Keratinocyte (primary cell): ENCODE results near the gene OR6C68. TPM values are rescaled to one million over a fixed set of nuclear protein-coding genes. Genes with fewer than 3 reads are reported as not detected.

Experiments used
- DNase-seq: peaks from one replicate; pipeline ENCODE4 v3.0.0-alpha.2; 2011; ENCODE audit warnings: low read depth, missing footprints, low spot score
- FAIRE-seq: peaks from 2 replicates; lab custom pipeline; 2011; peaks lifted over from hg19 to GRCh38; lab: Jason Lieb, UNC
- H2AFZ ChIP-seq: 2 replicates; pipeline ENCODE4 v1.6.0; 2012; ENCODE audit warnings: low read length, control low read depth, inconsistent platforms; ENCODE audit not compliant: control insufficient read depth
- H3K27ac ChIP-seq: 2 replicates; pipeline ENCODE4 v1.5.1; 2011; ENCODE audit warnings: low read length; ENCODE audit not compliant: control insufficient read depth, insufficient read depth
- H3K27me3 ChIP-seq: 3 replicates; pipeline ENCODE4 v1.6.0; 2011; ENCODE audit warnings: low read length; ENCODE audit not compliant: control insufficient read depth, insufficient read depth; ENCODE audit errors: extremely low read depth
- H3K36me3 ChIP-seq, 2 experiments: 2 replicates in 1 of 2; 3 replicates in 1 of 2; pipeline ENCODE4 v1.5.1; 2011; ENCODE audit warnings: low read length in 2 of 2, mild to moderate bottlenecking in 1 of 2; ENCODE audit not compliant: control insufficient read depth in 2 of 2, insufficient read depth in 2 of 2; ENCODE audit errors: extremely low read depth in 1 of 2
- H3K4me1 ChIP-seq: 3 replicates; pipeline ENCODE4 v1.5.1; 2011; ENCODE audit warnings: low read length; ENCODE audit not compliant: control insufficient read depth, insufficient read depth; ENCODE audit errors: extremely low read depth
- H3K4me2 ChIP-seq: 3 replicates; pipeline ENCODE4 v1.6.0; 2011; ENCODE audit warnings: low read depth, low read length; ENCODE audit not compliant: control insufficient read depth, insufficient read depth; ENCODE audit errors: extremely low read depth
- H3K4me3 ChIP-seq, 3 experiments: fragments of 200-600 bp in 1 of 3; sonication (generic) in 1 of 3; 2 replicates in 2 of 3; 3 replicates in 1 of 3; pipeline ENCODE4 v1.5.1; 2011 to 2016; ENCODE audit warnings: low read length in 3 of 3, mild to moderate bottlenecking in 3 of 3, control low read depth in 2 of 3, inconsistent platforms in 1 of 3, low read depth in 1 of 3, mixed read lengths in 1 of 3, mixed run types in 1 of 3, moderate library complexity in 1 of 3; ENCODE audit not compliant: control insufficient read depth in 2 of 3, insufficient read depth in 2 of 3; ENCODE audit errors: extremely low read depth in 1 of 3
- H3K79me2 ChIP-seq: 2 replicates; pipeline ENCODE4 v1.6.0; 2012; ENCODE audit warnings: low read length; ENCODE audit not compliant: control insufficient read depth, insufficient read depth
- H3K9ac ChIP-seq: 3 replicates; pipeline ENCODE4 v1.6.0; 2011; ENCODE audit warnings: low read length; ENCODE audit not compliant: control insufficient read depth, insufficient read depth; ENCODE audit errors: extremely low read depth
- H3K9me1 ChIP-seq: 3 replicates; pipeline ENCODE4 v1.6.0; 2011; ENCODE audit warnings: low read length; ENCODE audit not compliant: control insufficient read depth, insufficient read depth; ENCODE audit errors: extremely low read depth
- H3K9me3 ChIP-seq: 2 replicates; pipeline ENCODE4 v1.5.1; 2012; ENCODE audit warnings: low read depth, low read length; ENCODE audit not compliant: control insufficient read depth
- H4K20me1 ChIP-seq: 3 replicates; pipeline ENCODE4 v1.6.0; 2011; ENCODE audit warnings: low read length; ENCODE audit not compliant: control insufficient read depth, insufficient read depth; ENCODE audit errors: extremely low read depth
- CTCF ChIP-seq, 3 experiments: IDR thresholded peaks in 1 of 3; conservative IDR thresholded peaks in 1 of 3; optimal IDR thresholded peaks in 1 of 3; 2 replicates in 2 of 3; 3 replicates in 1 of 3; pipeline versions ENCODE3 to v1.5.1; 2011; ENCODE audit warnings: low read length in 3 of 3, mild to moderate bottlenecking in 3 of 3, moderate library complexity in 2 of 3, control low read depth in 1 of 3, inconsistent platforms in 1 of 3; ENCODE audit not compliant: insufficient read depth in 2 of 3; ENCODE audit errors: extremely low read depth in 1 of 3
- EZH2 ChIP-seq: IDR thresholded peaks from one replicate; pipeline ENCODE4 v1.6.1; 2012; ENCODE audit warnings: inconsistent platforms, mild to moderate bottlenecking, low read length, moderate library complexity
- dilution Hi-C: fragments of 300-500 bp; cut with MboI; formaldehyde crosslinking; loops from one replicate; pipeline ENCODE4 v1.7.0; 2020; ENCODE audit warnings: low sequenced_read_pairs; ENCODE audit not compliant: extremely low pct_ligation_motif_present
- polyA minus RNA-seq, 3 experiments: library from RNA; depleted of rRNA, polyadenylated mRNA; stranded (reverse); fragments of >200 nt; gene quantifications; 1 replicate in 1 of 3; 2 replicates in 1 of 3; 3 replicates in 1 of 3; pipeline ENCODE4 v1.2.3, GENCODE V29; 2011
- polyA plus RNA-seq, 5 experiments: library from polyadenylated mRNA; depleted of rRNA in 3 of 5; stranded (reverse) in 3 of 5; stranded (forward) in 1 of 5; unstranded in 1 of 5; fragments of >200 nt; gene quantifications; 1 replicate in 1 of 5; 2 replicates in 3 of 5; 3 replicates in 1 of 5; pipeline versions ENCODE4 v1.2.1 to v1.2.3, GENCODE V29; 2011 to 2012; ENCODE audit warnings: missing spikeins in 2 of 5, low read depth in 1 of 5, low replicate concordance in 1 of 5

OR6C68 gene
- polyA plus RNA-seq (not detected in 3 replicates), polyA minus RNA-seq (not detected in 3 replicates)
- not detected for polyA plus RNA-seq (2011; ENCODE audit: low read depth)
- polyA plus RNA-seq (2011; cell fraction: cytosol; rRNA removed): not detected in 2 replicates
- polyA plus RNA-seq (2011; cell fraction: nucleus; rRNA removed): not detected in 2 replicates
- polyA plus RNA-seq (2012; ENCODE audit: low replicate concordance): not detected in 2 replicates
- not detected for polyA minus RNA-seq (2011; cell fraction: cytosol; rRNA and poly(A)+ RNA removed)
- polyA minus RNA-seq (2011; cell fraction: nucleus; rRNA and poly(A)+ RNA removed): not detected in 2 replicates

- H3K4me3 ChIP-seq: no peak within 1 kb of the TSS
- H3K9me3 ChIP-seq: no peaks in the 10 kb centered on the region
- H3K27me3 ChIP-seq: no peaks in the 10 kb centered on the region
- no peak within 1 kb of the TSS for H3K4me2 ChIP-seq
- DNase-seq (no peak), FAIRE-seq (no peak)
- no peaks in the 10 kb centered on the region for H3K36me3 ChIP-seq
- H3K9ac ChIP-seq: no peak within 1 kb of the TSS
- H4K20me1 ChIP-seq: no peaks in the 10 kb centered on the region
- no peak within 1 kb of the TSS for H2AFZ ChIP-seq
- no peak within 1 kb of the TSS for H3K27ac ChIP-seq
- dilution Hi-C loops: no loop called here
- no peaks in the 10 kb centered on the region for H3K4me1 ChIP-seq
- no peak for TF ChIP-seq CTCF (optimal IDR thresholded peaks at IDR 0.05 in 1 of 3, IDR thresholded peaks at IDR 0.05 in 1 of 3, conservative IDR thresholded peaks at IDR 0.05 in 1 of 3; ENCODE audit: extremely low read depth in 1 of 3, insufficient read depth in 2 of 3, low read length in 3 of 3)
- no peak for TF ChIP-seq EZH2
- no peaks in the 10 kb centered on the region for H3K9me1 ChIP-seq
- H3K79me2 ChIP-seq: no peaks in the 10 kb centered on the region
These were observed at the start of gene OR6C68 for GRCh38 chr12:55492078-55492477. TSS of gene OR6C68 (plus strand) at chr12:55492378. CDS start at chr12:55492378, 0 bp downstream.

GRCh38 chr12:55443776-55444175 is 48.4 kb upstream of the OR6C68 start, which contains the start of gene OR6C2:
TSS of gene OR6C2 (plus strand) at chr12:55444076. CDS start at chr12:55452214, 8,138 bp downstream.
- Histone ChIP-seq H3K4me1 (no peaks in the 10 kb centered on the region), H3K36me3 (no peaks in the 10 kb centered on the region), H4K20me1 (no peaks in the 10 kb centered on the region), H3K27ac (no peak within 1 kb of the TSS), H3K79me2 (no peaks in the 10 kb centered on the region), H3K4me3 (no peak within 1 kb of the TSS), H2AFZ (no peak within 1 kb of the TSS), H3K27me3 (no peaks in the 10 kb centered on the region), H3K9me1 (no peaks in the 10 kb centered on the region), H3K9me3 (no peaks in the 10 kb centered on the region), H3K9ac (no peak within 1 kb of the TSS), H3K4me2 (no peak within 1 kb of the TSS)
- dilution Hi-C loops: no loop called here
- FAIRE-seq (no peak), DNase-seq (no peak)
- TF ChIP-seq EZH2 (no peak), CTCF (optimal IDR thresholded peaks at IDR 0.05 in 1 of 3, IDR thresholded peaks at IDR 0.05 in 1 of 3, conservative IDR thresholded peaks at IDR 0.05 in 1 of 3; ENCODE audit: extremely low read depth in 1 of 3, insufficient read depth in 2 of 3, low read length in 3 of 3) (no peak)
